Naive thymus-derived CD4-positive, alpha-beta T cell (primary cell): Measurements from ENCODE around the gene CHRNA4. TPM values are rescaled to one million over a fixed set of nuclear protein-coding genes. Genes with fewer than 3 reads are reported as not detected.

Experiments
- ATAC-seq: fragments of 150-1000 bp; cut with Tn5 transposase; 2 replicates; pipeline ENCODE4 v1.10.0; 2021; ENCODE audit warnings: mild to moderate bottlenecking, moderate library complexity
- CTCF ChIA-PET: fragments of 350-600 bp; sonication (Branson Sonifier 250); formaldehyde crosslinking; loops from one replicate; lab custom pipeline; 2021; ENCODE audit warnings: antibody characterized with exemption; lab: Charles Lee
- POLR2A ChIA-PET: fragments of 350-600 bp; sonication (Branson Sonifier 250); formaldehyde crosslinking; loops from one replicate; lab custom pipeline; 2021; ENCODE audit warnings: antibody characterized with exemption, inconsistent platforms; lab: Charles Lee
- DNase-seq, 9 donors: peaks; one replicate each; pipeline versions ENCODE4 v3.0.0 to v3.0.0-alpha.2; 2020 to 2022; ENCODE audit warnings: mixed read lengths in 1 of 9
- H3K27ac ChIP-seq: one replicate; pipeline ENCODE4 v1.7.0; 2013; ENCODE audit warnings: mild to moderate bottlenecking, low read depth, low read length, moderate library complexity
- H3K27me3 ChIP-seq, 2 donors: one replicate each; pipeline ENCODE4 v1.7.0; 2013; ENCODE audit warnings: low read length in 2 of 2, mild to moderate bottlenecking in 2 of 2, moderate library complexity in 2 of 2; ENCODE audit not compliant: control insufficient read depth in 2 of 2, insufficient read depth in 2 of 2
- H3K36me3 ChIP-seq, 3 experiments: 1 replicate in 2 of 3; 2 replicates in 1 of 3; pipeline ENCODE4 v1.7.0; 2013; ENCODE audit warnings: low read length in 3 of 3, mild to moderate bottlenecking in 3 of 3, moderate library complexity in 1 of 3; ENCODE audit not compliant: insufficient read depth in 3 of 3, control insufficient read depth in 2 of 3
- H3K4me1 ChIP-seq, 2 donors: one replicate each; pipeline ENCODE4 v1.7.0; 2013; ENCODE audit warnings: low read length in 2 of 2, mild to moderate bottlenecking in 2 of 2, moderate library complexity in 1 of 2; ENCODE audit not compliant: control insufficient read depth in 2 of 2, insufficient read depth in 2 of 2
- H3K4me3 ChIP-seq: 2 replicates; pipeline ENCODE4 v1.7.0; 2013; ENCODE audit warnings: mild to moderate bottlenecking, low read length
- H3K9me3 ChIP-seq, 3 experiments: 1 replicate in 2 of 3; 2 replicates in 1 of 3; pipeline ENCODE4 v1.7.0; 2013; ENCODE audit warnings: low read length in 3 of 3; ENCODE audit not compliant: control insufficient read depth in 2 of 3
- H3K27ac Mint-ChIP-seq, 9 donors: one replicate each; pipeline ENCODE4 v1.8.0; 2020 to 2022; ENCODE audit warnings: mixed read lengths in 9 of 9, mild to moderate bottlenecking in 8 of 9, moderate library complexity in 5 of 9, inconsistent platforms in 2 of 9
- H3K27me3 Mint-ChIP-seq, 5 donors: one replicate each; pipeline ENCODE4 v1.8.0; 2021 to 2022; ENCODE audit warnings: mixed read lengths in 5 of 5, mild to moderate bottlenecking in 1 of 5
- H3K36me3 Mint-ChIP-seq, 5 donors: one replicate each; pipeline ENCODE4 v1.8.0; 2020 to 2022; ENCODE audit warnings: mixed read lengths in 5 of 5, mild to moderate bottlenecking in 3 of 5, inconsistent platforms in 1 of 5
- H3K4me1 Mint-ChIP-seq, 7 donors: one replicate each; pipeline ENCODE4 v1.8.0; 2020 to 2022; ENCODE audit warnings: mixed read lengths in 7 of 7, mild to moderate bottlenecking in 3 of 7, inconsistent platforms in 1 of 7
- H3K4me3 Mint-ChIP-seq, 10 donors: one replicate each; pipeline ENCODE4 v1.8.0; 2020 to 2022; ENCODE audit warnings: mild to moderate bottlenecking in 10 of 10, mixed read lengths in 10 of 10, moderate library complexity in 6 of 10, inconsistent platforms in 2 of 10
- H3K9me3 Mint-ChIP-seq, 11 donors: one replicate each; pipeline ENCODE4 v1.8.0; 2020 to 2022; ENCODE audit warnings: mixed read lengths in 11 of 11, mild to moderate bottlenecking in 4 of 11, inconsistent platforms in 1 of 11, moderate library complexity in 1 of 11
- intact Hi-C, 2 donors: fragments of 100-400 bp; cut with micrococcal nuclease; formaldehyde crosslinking; loops; one replicate each; pipeline ENCODE4 v1.15.1; 2023
- polyA plus RNA-seq, 2 donors: library from polyadenylated mRNA; unstranded; fragments of 300-500 nt; fragmentation: Illumina TruSeq; gene quantifications; one replicate each; pipeline ENCODE4 v1.2.3, GENCODE V29; 2021
- total RNA-seq, 6 experiments: library from RNA in 5 of 6; stranded (reverse) in 5 of 6; gene quantifications; 1 replicate in 5 of 6; 2 replicates in 1 of 6; pipeline ENCODE4 v1.2.3 and lab custom pipeline; 2021 to 2026

Gene CHRNA4
- total and polyA plus RNA-seq, 7 experiments from 2014 or later = not detected

DNA sequence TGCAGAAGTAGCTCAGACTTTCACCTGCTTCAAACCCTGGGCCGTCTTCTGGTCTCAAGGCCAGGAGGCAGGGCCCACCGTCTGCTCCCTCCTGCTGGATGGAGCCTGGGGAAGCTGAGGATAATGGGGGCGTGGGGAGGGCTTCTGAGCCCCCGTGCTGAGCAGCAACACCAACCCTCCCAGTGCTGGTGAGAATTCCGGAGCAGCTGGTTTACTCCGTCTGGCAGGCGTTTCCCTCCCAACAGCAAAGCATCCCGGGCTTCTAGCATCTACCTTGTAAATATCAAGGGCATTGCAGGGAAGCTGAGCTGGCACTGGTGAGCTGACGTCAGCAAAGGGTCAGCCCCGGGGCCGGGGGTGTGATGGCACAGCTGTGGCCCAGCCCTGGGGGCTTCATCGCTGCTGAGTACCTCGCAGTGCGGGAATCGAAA is 16.8 kb upstream of the CHRNA4 start:
- Histone ChIP-seq H3K27me3 (no peaks in the 10 kb centered on the region), H3K4me1 (no peaks in the 10 kb centered on the region), H3K9me3 (no peaks in the 10 kb centered on the region), H3K4me3 (no peak overlapping the region), H3K27ac (no peak overlapping the region), H3K36me3 (no peaks in the 10 kb centered on the region)
- intact Hi-C loops = no loop called here
- H3K27me3 Mint-ChIP-seq = peaks cover 6 to 22% (median 16%) of the 10 kb centered on the region in 5 donors
- H3K9me3 Mint-ChIP-seq = no peaks in the 10 kb centered on the region
- DNase-seq = no peak
- CTCF ChIA-PET = interaction anchor here (2.3 kb wide), 1 partner anchor 155 kb away, joined by 6 read pairs; no protein-coding TSS in a partner anchor
- POLR2A ChIA-PET = no interaction called here
- no peak overlapping the region for H3K4me3 Mint-ChIP-seq
- no peaks in the 10 kb centered on the region for H3K36me3 Mint-ChIP-seq
- no peak overlapping the region for H3K27ac Mint-ChIP-seq
- no peak for ATAC-seq
- peaks cover 0 to 3% (median 0%) of the 10 kb centered on the region in 7 donors for H3K4me1 Mint-ChIP-seq

- no peaks in the 10 kb centered on the region for H3K36me3 Mint-ChIP-seq
- peaks cover 6 to 27% (median 16%) of the 10 kb centered on the region in 5 donors for H3K27me3 Mint-ChIP-seq
- Histone ChIP-seq H3K4me3 (no peak overlapping the region), H3K27ac (no peak overlapping the region), H3K36me3 (no peaks in the 10 kb centered on the region), H3K9me3 (no peaks in the 10 kb centered on the region), H3K27me3 (no peaks in the 10 kb centered on the region), H3K4me1 (no peaks in the 10 kb centered on the region)
- H3K4me1 Mint-ChIP-seq = peaks cover 0 to 3% (median 0%) of the 10 kb centered on the region in 7 donors
- no peak overlapping the region for H3K27ac Mint-ChIP-seq
- H3K9me3 Mint-ChIP-seq = no peaks in the 10 kb centered on the region
- no peak overlapping the region for H3K4me3 Mint-ChIP-seq
- POLR2A ChIA-PET = no interaction called here
- DNase-seq (no peak), ATAC-seq (no peak)
- intact Hi-C loops = no loop called here
- CTCF ChIA-PET = interaction anchor here (2.3 kb wide), 1 partner anchor 154 kb away, joined by 6 read pairs; no protein-coding TSS in a partner anchor
Observed at GRCh38 chr20:63377256-63377941, 16.2 kb upstream of the CHRNA4 start.

- Histone ChIP-seq H3K27ac (no peak overlapping the region), H3K9me3 (no peaks in the 10 kb centered on the region), H3K36me3 (no peaks in the 10 kb centered on the region), H3K4me1 (no peaks in the 10 kb centered on the region), H3K27me3 (no peaks in the 10 kb centered on the region), H3K4me3 (no peak overlapping the region)
- ATAC-seq = no peak
- no peaks in the 10 kb centered on the region for H3K36me3 Mint-ChIP-seq
- ChIA-PET POLR2A (no interaction called here), CTCF (interaction anchor here (2.3 kb wide), 1 partner anchor 153 kb away, joined by 6 read pairs; no protein-coding TSS in a partner anchor)
- peaks cover 6 to 27% (median 17%) of the 10 kb centered on the region in 5 donors for H3K27me3 Mint-ChIP-seq
- no peak overlapping the region for H3K4me3 Mint-ChIP-seq
- no peaks in the 10 kb centered on the region for H3K9me3 Mint-ChIP-seq
- intact Hi-C loops = no loop called here
- H3K4me1 Mint-ChIP-seq = peaks cover 0 to 3% (median 0%) of the 10 kb centered on the region in 7 donors
- no peak for DNase-seq
- H3K27ac Mint-ChIP-seq = no peak overlapping the region
Observed at GRCh38 chr20:63376283-63377250, 15.4 kb upstream of the CHRNA4 start.

DNA sequence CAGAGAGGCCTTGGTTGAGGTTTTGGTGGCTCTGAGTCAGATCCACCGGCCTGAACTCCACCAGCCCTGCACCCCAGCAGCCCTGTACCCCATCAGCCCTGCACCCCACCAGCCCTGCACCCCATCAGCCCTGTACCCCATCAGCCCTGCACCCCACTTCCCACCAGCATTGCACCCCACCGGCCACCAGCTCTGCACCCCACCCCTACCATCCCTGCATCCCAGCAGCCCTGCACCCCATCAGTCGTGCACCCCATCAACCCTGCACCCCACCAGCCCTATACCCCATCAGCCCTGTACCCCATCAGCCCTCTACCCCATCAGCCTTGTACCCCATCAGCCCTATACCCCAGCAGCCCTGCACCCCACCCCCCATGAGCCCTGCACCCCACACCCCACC is 14.3 kb upstream of the CHRNA4 start:
- Mint-ChIP-seq H3K36me3 (no peaks in the 10 kb centered on the region), H3K4me3 (no peak overlapping the region), H3K9me3 (no peaks in the 10 kb centered on the region), H3K4me1 (peaks cover 0 to 3% (median 0%) of the 10 kb centered on the region in 7 donors), H3K27ac (no peak overlapping the region), H3K27me3 (peaks cover 6 to 27% (median 21%) of the 10 kb centered on the region in 5 donors)
- no peak for ATAC-seq
- Histone ChIP-seq H3K27me3 (no peaks in the 10 kb centered on the region), H3K9me3 (no peaks in the 10 kb centered on the region), H3K27ac (no peak overlapping the region), H3K36me3 (no peaks in the 10 kb centered on the region), H3K4me1 (no peaks in the 10 kb centered on the region), H3K4me3 (no peak overlapping the region)
- no peak for DNase-seq
- ChIA-PET POLR2A (no interaction called here), CTCF (no interaction called here)
- intact Hi-C loops = no loop called here

DNA sequence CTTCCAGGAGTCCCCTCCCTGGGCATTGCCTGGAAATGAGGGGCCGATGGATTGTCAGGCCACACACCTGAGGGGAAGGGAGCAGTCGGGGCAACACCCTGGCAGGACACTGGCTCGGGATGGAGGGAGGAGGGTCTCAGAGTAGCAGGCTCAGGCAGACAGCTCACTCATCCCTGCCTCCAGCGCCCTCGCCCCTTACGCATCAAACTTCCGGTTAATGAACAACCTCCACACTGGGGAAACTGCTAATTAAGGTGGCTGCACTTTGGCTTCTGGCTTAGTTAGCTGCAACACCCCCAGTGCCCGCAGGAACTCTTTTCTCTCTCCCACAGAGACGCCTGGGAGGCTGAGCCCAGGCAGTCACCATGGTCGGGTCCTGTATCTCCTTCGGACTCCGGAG is 13.4 kb upstream of the CHRNA4 start:
- Mint-ChIP-seq H3K36me3 (no peaks in the 10 kb centered on the region), H3K9me3 (no peaks in the 10 kb centered on the region), H3K27me3 (peaks cover 6 to 26% (median 21%) of the 10 kb centered on the region in 5 donors), H3K4me3 (no peak overlapping the region), H3K27ac (no peak overlapping the region), H3K4me1 (peaks cover 0 to 3% (median 0%) of the 10 kb centered on the region in 7 donors)
- ChIA-PET POLR2A (no interaction called here), CTCF (interaction anchor here (0.6 kb wide), 1 partner anchor 47 kb away, joined by 3 read pairs; no protein-coding TSS in a partner anchor)
- Histone ChIP-seq H3K4me1 (no peaks in the 10 kb centered on the region), H3K27ac (no peak overlapping the region), H3K27me3 (no peaks in the 10 kb centered on the region), H3K4me3 (no peak overlapping the region), H3K36me3 (no peaks in the 10 kb centered on the region), H3K9me3 (no peaks in the 10 kb centered on the region)
- ATAC-seq (no peak), DNase-seq (no peak)
- intact Hi-C loops = no loop called here

- H3K36me3 ChIP-seq = no peaks in the 10 kb centered on the region
- no peaks in the 10 kb centered on the region for H3K27me3 ChIP-seq
- H3K4me1 ChIP-seq = no peaks in the 10 kb centered on the region
- H3K4me3 ChIP-seq = no peak overlapping the region
- H3K9me3 ChIP-seq = no peaks in the 10 kb centered on the region
- H3K27ac ChIP-seq = no peak overlapping the region
- intact Hi-C loops = no loop called here
- ATAC-seq (no peak), DNase-seq (no peak)
- peaks cover 0 to 1% (median 0%) of the 10 kb centered on the region in 11 donors for H3K9me3 Mint-ChIP-seq
- H3K4me3 Mint-ChIP-seq = no peak overlapping the region
- H3K36me3 Mint-ChIP-seq = no peaks in the 10 kb centered on the region
- peaks cover 6 to 24% (median 21%) of the 10 kb centered on the region in 5 donors for H3K27me3 Mint-ChIP-seq
- H3K4me1 Mint-ChIP-seq = peaks cover 0 to 3% (median 0%) of the 10 kb centered on the region in 7 donors
- H3K27ac Mint-ChIP-seq = no peak overlapping the region
- CTCF ChIA-PET = no interaction called here
- POLR2A ChIA-PET = no interaction called here
Observed at GRCh38 chr20:63373996-63374395, 12.8 kb upstream of the CHRNA4 start.
